ENCODE results near the gene CTTNBP2. TPM values are rescaled to one million over a fixed set of nuclear protein-coding genes. Genes with fewer than 3 reads are reported as not detected.

Gene CTTNBP2
- total RNA-seq, 2 donors from 2014 or later, result 5.7 to 8.3 TPM

- no peaks in the 10 kb centered on the region for H3K36me3 ChIP-seq
- intact Hi-C loops (cut with DNase I), result no loop called here
- H3K4me1 ChIP-seq (replicated peaks), result no peaks in the 10 kb centered on the region
- TF ChIP-seq CTCF (IDR thresholded peaks at IDR 0.05), result no peak
- no peak for TF ChIP-seq POLR2A (IDR thresholded peaks at IDR 0.05)
- no peak for TF ChIP-seq POLR2AphosphoS5 (IDR thresholded peaks at IDR 0.05)
- 69% methylated on average over 5 of the region's 5 CpGs for WGBS
- H3K4me3 ChIP-seq, result no peak overlapping the region
- DNase-seq (ENCODE audit: low spot score), result no peak
- H3K9me3 ChIP-seq, result no peaks in the 10 kb centered on the region
- no peak overlapping the region for H3K27ac ChIP-seq
- no peaks in the 10 kb centered on the region for H3K27me3 ChIP-seq (replicated peaks; ENCODE audit: insufficient read depth)
Observed at GRCh38 chr7:117682681-117683385, 190.4 kb downstream of the CTTNBP2 start.

DNA sequence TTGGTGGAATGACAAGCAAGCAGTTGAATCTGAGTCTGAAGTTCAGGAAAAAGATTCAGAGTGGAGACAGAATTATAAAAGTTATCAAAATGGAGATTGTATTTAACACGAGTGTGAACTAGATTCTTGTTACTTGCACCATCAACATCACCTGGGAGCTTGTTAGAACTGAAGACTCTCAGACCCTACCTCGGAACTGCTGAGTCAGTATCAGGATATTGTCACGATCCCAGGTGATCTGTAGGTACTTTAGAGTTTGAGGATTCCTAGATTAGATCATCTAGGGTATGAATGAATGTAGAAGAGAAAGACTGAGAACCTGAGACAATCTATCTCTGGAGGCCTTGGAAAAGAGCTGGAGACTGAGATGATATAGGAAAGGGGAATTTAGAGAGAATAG, 194.1 kb downstream of the CTTNBP2 start:
- DNase-seq (ENCODE audit: low spot score), result no peak
- H3K4me3 ChIP-seq, result no peak overlapping the region
- H3K27me3 ChIP-seq (replicated peaks; ENCODE audit: insufficient read depth), result no peaks in the 10 kb centered on the region
- H3K9me3 ChIP-seq, result no peaks in the 10 kb centered on the region
- WGBS, result 86% methylated on average over 3 of the region's 3 CpGs
- no peaks in the 10 kb centered on the region for H3K36me3 ChIP-seq
- H3K27ac ChIP-seq, result no peak overlapping the region
- TF ChIP-seq POLR2AphosphoS5 (IDR thresholded peaks at IDR 0.05) (no peak), CTCF (IDR thresholded peaks at IDR 0.05) (no peak), POLR2A (IDR thresholded peaks at IDR 0.05) (no peak)
- H3K4me1 ChIP-seq (replicated peaks), result no peaks in the 10 kb centered on the region
- intact Hi-C loops (cut with DNase I), result loop anchor here (10.0 kb wide), 1 partner anchor 224 kb away; no protein-coding TSS in a partner anchor

DNA sequence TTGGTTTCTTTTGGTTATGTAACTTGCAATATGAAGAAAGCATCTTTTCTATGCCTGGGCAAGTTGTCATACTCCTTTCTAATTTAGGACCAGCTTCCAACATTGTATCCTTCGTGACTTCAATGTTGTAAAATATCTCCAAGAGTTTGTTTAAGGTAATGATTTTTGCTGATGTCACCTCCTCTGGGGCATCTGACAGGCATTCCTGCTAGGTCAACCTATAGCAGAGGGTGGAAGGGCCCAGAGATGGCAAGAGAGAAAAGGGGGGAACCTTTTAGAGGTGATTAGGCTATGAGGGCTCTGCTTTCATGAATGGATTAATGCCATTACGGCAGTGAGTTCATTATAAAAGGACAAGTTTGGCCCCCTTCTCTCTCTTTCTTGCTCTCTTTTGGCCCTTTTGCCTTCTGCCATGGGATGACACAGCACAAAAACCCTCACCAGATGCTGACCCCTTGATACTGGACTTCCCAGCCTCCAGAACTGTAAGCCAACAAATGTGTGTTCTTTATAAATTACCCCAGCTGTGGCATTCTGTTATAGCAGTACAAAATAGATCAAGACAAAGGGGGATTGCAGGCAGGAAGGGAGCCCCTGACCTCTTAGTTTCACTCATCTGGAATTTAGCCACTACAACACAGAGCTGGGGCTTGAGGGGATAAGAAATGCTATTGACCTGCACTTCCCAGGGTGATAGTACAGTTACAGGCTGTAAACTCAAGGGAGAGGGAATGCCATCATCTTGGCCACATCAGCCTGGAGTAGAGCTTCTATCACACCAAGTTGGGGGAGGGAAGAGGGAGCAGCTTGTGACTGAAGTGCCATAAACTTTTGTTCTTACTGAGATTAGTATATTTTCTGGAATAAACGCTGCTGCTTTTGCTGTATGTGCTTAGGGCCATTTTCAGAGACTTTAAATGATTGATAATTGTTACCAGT, 197.5 kb downstream of the CTTNBP2 start:
- Histone ChIP-seq H3K4me1 (replicated peaks) (no peaks in the 10 kb centered on the region), H3K4me3 (no peak overlapping the region), H3K9me3 (no peaks in the 10 kb centered on the region), H3K27ac (no peak overlapping the region), H3K27me3 (replicated peaks; ENCODE audit: insufficient read depth) (no peaks in the 10 kb centered on the region), H3K36me3 (no peaks in the 10 kb centered on the region)
- intact Hi-C loops (cut with DNase I), result loop anchor here (10.0 kb wide), 1 partner anchor 221 kb away; no protein-coding TSS in a partner anchor
- no peak for DNase-seq (ENCODE audit: low spot score)
- 58% methylated on average over 3 of the region's 3 CpGs for WGBS
- TF ChIP-seq CTCF (IDR thresholded peaks at IDR 0.05), result no peak
- no peak for TF ChIP-seq POLR2A (IDR thresholded peaks at IDR 0.05)
- TF ChIP-seq POLR2AphosphoS5 (IDR thresholded peaks at IDR 0.05), result no peak

DNA sequence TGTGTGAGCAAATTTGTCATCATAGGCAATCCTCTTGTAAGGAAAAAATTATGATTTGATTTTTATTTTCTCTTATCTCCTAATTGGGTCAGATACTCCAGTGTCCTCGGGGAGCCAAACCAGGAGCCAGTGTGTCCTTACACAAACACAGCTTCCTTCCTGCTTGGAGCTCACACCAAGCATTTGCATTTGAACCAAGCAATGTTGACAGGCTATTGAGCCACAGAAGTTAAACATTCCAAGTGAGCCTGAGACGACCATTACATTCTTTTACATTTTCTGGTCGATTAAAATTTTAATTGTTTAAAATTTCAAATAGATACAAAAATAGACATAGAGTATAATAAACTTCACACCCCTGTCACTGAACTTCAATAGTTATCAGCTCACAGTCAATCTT, 198.6 kb downstream of the CTTNBP2 start:
- H3K36me3 ChIP-seq, result no peaks in the 10 kb centered on the region
- TF ChIP-seq CTCF (IDR thresholded peaks at IDR 0.05) (no peak), POLR2AphosphoS5 (IDR thresholded peaks at IDR 0.05) (no peak)
- H3K9me3 ChIP-seq, result no peaks in the 10 kb centered on the region
- no peak overlapping the region for H3K27ac ChIP-seq
- intact Hi-C loops (cut with DNase I), result loop anchor here (10.0 kb wide), 1 partner anchor 220 kb away; no protein-coding TSS in a partner anchor
- no peaks in the 10 kb centered on the region for H3K27me3 ChIP-seq (replicated peaks; ENCODE audit: insufficient read depth)
- H3K4me3 ChIP-seq, result no peak overlapping the region
- no peak for DNase-seq (ENCODE audit: low spot score)
- no peaks in the 10 kb centered on the region for H3K4me1 ChIP-seq (replicated peaks)
- WGBS, result 10% methylated on average over 3 of the region's 3 CpGs

All from prostate gland (tissue), 2 donors.